ENCODE data around the gene PTPN21.

Gene PTPN21

DNA sequence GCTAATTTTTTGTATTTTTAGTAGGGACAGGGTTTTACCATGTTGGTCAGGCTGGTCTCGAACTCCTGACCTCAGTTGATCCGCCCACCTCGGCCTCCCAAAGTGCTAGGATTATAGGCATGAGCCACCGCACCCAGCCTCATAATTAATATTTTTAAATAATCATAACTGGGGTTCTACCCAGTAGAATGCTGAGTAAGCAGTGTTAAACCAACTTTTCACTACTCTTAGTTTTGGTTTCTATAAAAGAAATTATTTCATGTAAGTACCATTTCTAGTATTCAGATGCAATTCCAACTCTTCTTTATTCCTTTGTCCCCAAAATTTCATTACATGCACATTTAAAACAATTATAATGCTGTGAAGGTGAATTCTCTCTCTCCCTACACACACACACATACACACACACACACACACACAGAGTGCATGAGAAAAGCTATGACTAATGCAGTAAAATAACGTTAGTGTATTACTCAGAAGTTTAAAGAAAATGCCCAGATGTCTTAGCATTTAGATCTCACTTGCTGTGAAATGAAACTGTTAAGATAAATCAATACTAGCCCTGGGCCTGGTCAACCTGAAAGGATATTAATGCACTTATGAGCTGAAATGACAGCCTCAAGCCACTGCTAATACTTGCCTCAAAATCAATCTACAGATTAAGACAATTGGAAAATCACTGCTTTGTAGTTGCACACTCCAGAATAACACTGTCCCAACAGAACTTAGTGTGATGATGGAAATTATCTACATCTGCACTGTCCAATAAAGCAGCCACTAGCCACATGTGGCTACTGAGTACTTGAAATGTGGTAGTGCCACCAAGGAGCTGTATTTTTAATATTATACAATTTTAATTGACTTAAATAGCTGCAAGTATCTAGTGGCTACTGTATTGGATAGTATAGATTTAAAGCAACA is 36.0 kb downstream of the PTPN21 start:
- Histone ChIP-seq H3K27ac (ENCODE audit: extremely low read depth, low read depth, low read length) (no peak overlapping the region), H3K36me3 (ENCODE audit: control insufficient read depth in 2 of 2, insufficient read depth in 1 of 2, low read length in 2 of 2) (no peaks in the 10 kb centered on the region), H3K4me3 (ENCODE audit: low read depth, low read length) (no peak overlapping the region), H3K9me3 (ENCODE audit: control insufficient read depth, insufficient read depth, low read depth, low read length) (no peaks in the 10 kb centered on the region), H3K4me1 (ENCODE audit: control insufficient read depth, insufficient read depth, low read length) (no peaks in the 10 kb centered on the region)
- ChIA-PET CTCF (no interaction called here), POLR2A (no interaction called here)
- TF ChIP-seq ZNF555 (tag by site-specific recombination; conservative IDR thresholded peaks at IDR 0.05) (no peak), ZSCAN4 (tag by site-specific recombination; IDR thresholded peaks at IDR 0.05) (0 out of 2 replicates have a peak, but pooled peaks have one; percentile 17), PRDM1 (tag by site-specific recombination; IDR thresholded peaks at IDR 0.05) (0 out of 2 replicates have a peak, but pooled peaks have one; percentile 19)
- TF ChIP-seq, protein P1, sequence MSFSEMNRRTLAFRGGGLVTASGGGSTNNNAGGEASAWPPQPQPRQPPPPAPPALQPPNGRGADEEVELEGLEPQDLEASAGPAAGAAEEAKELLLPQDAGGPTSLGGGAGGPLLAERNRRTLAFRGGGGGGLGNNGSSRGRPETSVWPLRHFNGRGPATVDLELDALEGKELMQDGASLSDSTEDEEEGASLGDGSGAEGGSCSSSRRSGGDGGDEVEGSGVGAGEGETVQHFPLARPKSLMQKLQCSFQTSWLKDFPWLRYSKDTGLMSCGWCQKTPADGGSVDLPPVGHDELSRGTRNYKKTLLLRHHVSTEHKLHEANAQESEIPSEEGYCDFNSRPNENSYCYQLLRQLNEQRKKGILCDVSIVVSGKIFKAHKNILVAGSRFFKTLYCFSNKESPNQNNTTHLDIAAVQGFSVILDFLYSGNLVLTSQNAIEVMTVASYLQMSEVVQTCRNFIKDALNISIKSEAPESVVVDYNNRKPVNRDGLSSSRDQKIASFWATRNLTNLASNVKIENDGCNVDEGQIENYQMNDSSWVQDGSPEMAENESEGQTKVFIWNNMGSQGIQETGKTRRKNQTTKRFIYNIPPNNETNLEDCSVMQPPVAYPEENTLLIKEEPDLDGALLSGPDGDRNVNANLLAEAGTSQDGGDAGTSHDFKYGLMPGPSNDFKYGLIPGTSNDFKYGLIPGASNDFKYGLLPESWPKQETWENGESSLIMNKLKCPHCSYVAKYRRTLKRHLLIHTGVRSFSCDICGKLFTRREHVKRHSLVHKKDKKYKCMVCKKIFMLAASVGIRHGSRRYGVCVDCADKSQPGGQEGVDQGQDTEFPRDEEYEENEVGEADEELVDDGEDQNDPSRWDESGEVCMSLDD (tag by site-specific recombination; IDR thresholded peaks at IDR 0.05): no peak
- TF ChIP-seq, protein P2, sequence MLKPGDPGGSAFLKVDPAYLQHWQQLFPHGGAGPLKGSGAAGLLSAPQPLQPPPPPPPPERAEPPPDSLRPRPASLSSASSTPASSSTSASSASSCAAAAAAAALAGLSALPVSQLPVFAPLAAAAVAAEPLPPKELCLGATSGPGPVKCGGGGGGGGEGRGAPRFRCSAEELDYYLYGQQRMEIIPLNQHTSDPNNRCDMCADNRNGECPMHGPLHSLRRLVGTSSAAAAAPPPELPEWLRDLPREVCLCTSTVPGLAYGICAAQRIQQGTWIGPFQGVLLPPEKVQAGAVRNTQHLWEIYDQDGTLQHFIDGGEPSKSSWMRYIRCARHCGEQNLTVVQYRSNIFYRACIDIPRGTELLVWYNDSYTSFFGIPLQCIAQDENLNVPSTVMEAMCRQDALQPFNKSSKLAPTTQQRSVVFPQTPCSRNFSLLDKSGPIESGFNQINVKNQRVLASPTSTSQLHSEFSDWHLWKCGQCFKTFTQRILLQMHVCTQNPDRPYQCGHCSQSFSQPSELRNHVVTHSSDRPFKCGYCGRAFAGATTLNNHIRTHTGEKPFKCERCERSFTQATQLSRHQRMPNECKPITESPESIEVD (tag by site-specific recombination; IDR thresholded peaks at IDR 0.05): no peak

DNA sequence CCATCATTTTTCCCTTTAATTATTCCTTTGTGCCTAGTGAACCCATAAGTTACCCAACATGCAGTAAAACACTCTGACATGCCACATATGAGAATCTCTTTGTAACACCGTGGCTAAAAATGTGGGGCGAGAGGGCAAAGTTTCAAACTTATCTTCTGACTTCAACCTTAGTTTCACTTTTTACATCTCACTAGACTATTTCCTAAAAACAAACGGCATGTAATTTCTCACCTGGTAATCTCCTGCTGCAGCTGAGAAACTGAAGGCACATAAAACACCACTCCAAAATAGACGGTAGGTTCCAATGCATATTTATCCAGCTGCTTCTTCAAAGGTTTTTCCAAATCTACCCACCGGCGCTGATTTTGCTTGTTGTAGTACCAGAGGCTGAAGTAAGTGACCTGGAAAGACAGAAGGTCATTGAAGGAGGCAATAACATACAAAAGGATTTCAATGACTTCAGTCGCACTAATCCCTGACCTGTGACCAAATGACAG is 37.9 kb downstream of the PTPN21 start:
- Histone ChIP-seq H3K27ac (ENCODE audit: extremely low read depth, low read depth, low read length) (no peak overlapping the region), H3K4me1 (ENCODE audit: control insufficient read depth, insufficient read depth, low read length) (no peaks in the 10 kb centered on the region), H3K4me3 (ENCODE audit: low read depth, low read length) (no peak overlapping the region), H3K9me3 (ENCODE audit: control insufficient read depth, insufficient read depth, low read depth, low read length) (no peaks in the 10 kb centered on the region), H3K36me3 (ENCODE audit: control insufficient read depth in 2 of 2, insufficient read depth in 1 of 2, low read length in 2 of 2) (no peaks in the 10 kb centered on the region)
- ChIA-PET POLR2A (no interaction called here), CTCF (interaction anchor here (0.9 kb wide), 1 partner anchor 24 kb away, joined by 3 read pairs; no protein-coding TSS in a partner anchor)
- TF ChIP-seq, protein P2 (tag by site-specific recombination; IDR thresholded peaks at IDR 0.05): no peak
- TF ChIP-seq PRDM1 (tag by site-specific recombination; IDR thresholded peaks at IDR 0.05) (no peak), ZNF692 (tag by site-specific recombination; IDR thresholded peaks at IDR 0.05) (no peak), GFI1B (tag by site-specific recombination; IDR thresholded peaks at IDR 0.05) (no peak), ZNF529 (tag by site-specific recombination; IDR thresholded peaks at IDR 0.05; ENCODE audit: insufficient replicate concordance) (no peak), FEZF1 (tag by site-specific recombination; IDR thresholded peaks at IDR 0.05) (no peak), ZNF473 (tag by site-specific recombination; IDR thresholded peaks at IDR 0.05) (no peak), GLIS2 (tag by site-specific recombination; IDR thresholded peaks at IDR 0.05) (no peak)
- TF ChIP-seq, protein P3, sequence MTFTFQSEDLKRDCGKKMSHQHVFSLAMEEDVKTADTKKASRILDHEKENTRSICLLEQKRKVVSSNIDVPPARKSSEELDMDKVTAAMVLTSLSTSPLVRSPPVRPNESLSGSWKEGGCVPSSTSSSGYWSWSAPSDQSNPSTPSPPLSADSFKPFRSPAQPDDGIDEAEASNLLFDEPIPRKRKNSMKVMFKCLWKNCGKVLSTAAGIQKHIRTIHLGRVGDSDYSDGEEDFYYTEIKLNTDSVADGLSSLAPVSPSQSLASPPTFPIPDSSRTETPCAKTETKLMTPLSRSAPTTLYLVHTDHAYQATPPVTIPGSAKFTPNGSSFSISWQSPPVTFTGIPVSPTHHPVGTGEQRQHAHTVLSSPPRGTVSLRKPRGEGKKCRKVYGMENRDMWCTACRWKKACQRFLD (tag by site-specific recombination; IDR thresholded peaks at IDR 0.05): no peak
- TF ChIP-seq, protein P4, sequence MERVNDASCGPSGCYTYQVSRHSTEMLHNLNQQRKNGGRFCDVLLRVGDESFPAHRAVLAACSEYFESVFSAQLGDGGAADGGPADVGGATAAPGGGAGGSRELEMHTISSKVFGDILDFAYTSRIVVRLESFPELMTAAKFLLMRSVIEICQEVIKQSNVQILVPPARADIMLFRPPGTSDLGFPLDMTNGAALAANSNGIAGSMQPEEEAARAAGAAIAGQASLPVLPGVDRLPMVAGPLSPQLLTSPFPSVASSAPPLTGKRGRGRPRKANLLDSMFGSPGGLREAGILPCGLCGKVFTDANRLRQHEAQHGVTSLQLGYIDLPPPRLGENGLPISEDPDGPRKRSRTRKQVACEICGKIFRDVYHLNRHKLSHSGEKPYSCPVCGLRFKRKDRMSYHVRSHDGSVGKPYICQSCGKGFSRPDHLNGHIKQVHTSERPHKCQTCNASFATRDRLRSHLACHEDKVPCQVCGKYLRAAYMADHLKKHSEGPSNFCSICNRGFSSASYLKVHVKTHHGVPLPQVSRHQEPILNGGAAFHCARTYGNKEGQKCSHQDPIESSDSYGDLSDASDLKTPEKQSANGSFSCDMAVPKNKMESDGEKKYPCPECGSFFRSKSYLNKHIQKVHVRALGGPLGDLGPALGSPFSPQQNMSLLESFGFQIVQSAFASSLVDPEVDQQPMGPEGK (tag by site-specific recombination; IDR thresholded peaks at IDR 0.05): no peak
- TF ChIP-seq, protein P5, sequence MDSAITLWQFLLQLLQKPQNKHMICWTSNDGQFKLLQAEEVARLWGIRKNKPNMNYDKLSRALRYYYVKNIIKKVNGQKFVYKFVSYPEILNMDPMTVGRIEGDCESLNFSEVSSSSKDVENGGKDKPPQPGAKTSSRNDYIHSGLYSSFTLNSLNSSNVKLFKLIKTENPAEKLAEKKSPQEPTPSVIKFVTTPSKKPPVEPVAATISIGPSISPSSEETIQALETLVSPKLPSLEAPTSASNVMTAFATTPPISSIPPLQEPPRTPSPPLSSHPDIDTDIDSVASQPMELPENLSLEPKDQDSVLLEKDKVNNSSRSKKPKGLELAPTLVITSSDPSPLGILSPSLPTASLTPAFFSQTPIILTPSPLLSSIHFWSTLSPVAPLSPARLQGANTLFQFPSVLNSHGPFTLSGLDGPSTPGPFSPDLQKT (IDR thresholded peaks at IDR 0.05; ENCODE audit: borderline replicate concordance, low read depth, low read length): no peak
